Hematopoietic multipotent progenitor cell treated with erythropoietin and hydrocortisone succinate and interleukin-3 and kit ligand, for 17 days (in vitro differentiated cells): ENCODE results near the gene TSPAN19.

Experiments
- DNase-seq: peaks from one replicate; pipeline ENCODE4 v3.0.0-alpha.2; 2015; ENCODE audit warnings: low spot score

TSPAN19 gene

DNA sequence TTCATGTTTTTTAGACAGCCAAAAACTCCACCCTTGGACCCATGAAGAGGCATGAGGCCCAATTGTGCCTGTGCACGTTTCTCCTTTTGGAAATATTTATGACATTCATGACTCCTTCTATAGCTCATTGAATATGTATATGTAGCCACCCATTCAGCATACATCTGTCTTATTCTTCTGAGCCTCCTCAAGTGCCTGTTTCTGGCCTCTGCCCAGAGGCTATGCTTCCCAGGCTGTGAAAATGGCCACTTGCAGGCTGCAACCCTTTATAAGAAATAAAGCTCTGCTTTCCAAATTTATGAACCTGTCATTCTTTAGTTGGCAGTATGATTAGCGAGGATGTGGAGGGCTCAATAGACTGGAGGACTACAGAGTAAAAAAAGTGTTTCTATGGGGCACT, 35.3 kb downstream of the TSPAN19 start:
- DNase-seq: no peak

DNA sequence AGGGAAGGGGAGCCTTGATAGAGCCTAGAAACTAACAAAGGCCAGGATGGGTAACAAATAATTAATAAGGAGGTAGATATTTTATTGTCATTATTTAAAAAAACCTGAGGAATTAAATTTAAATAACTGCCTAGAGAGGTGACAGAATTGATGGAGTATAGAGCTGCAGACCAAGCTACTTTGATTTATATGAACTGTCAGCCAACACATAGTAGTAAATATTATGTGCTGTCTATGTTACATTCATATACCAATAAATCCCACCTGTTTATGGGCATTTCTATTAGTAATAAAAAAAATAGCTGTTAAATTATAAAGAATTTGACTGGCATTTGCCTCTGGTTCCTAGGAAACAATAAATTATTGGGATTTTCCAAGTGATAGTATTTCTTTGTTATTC, 37.7 kb downstream of the TSPAN19 start:
- no peak for DNase-seq

DNA sequence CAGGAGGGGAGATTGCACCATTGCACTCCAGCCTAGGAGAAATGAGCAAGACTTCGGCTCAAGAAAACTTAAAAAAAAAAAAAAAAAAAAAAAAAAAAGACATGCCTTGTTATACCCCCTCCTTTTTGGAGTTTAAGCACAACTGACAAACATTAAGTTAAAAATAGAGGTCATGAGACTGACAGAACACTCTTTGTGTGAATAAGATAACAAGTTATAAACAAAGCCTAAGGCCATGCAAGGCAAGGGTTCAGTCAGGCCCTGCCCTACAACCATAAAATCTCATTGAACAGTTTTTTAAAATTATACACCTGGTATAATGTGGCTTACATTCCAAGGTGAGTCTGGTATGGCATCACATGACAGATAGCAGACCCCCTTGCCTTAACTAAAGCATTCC, 39.3 kb downstream of the TSPAN19 start:
- DNase-seq: no peak

DNA sequence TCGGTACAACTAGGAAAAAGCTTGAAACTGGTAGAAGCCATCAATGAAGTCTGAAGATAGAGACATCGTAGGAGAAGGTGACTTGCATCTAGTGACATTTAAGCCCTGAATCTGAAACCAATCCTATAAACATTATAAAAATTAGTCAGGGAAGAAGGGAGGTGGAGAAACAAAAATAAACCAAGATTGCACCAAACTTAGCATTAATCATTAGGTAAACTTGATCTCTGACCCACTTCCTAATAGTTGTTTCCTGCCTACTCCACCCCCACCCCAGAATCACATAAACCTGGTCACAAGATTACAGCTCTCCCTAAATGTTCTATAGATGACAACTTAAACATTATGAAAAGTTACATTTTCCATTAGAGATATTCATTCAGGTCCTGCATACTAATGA, 40.4 kb downstream of the TSPAN19 start:
- no peak for DNase-seq

DNA sequence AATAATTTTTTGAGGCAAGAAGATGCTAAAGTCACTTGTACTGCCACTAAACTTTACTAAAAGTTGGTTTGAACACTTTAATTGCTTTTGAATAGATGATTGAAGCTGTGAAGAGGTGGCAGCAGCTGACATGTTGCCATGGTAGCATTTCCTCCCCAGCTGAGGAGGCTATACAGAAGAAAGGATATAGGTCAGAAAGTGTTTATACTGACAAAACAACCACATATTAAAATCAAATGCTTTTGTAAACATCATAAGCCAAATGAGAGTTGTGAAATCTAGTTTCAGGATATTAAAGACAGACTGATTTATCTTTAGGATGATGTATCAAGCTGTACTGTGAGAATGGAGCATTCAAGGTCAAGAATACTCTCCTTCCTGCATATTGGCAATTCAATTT, 41.7 kb downstream of the TSPAN19 start:
- DNase-seq: no peak

DNA sequence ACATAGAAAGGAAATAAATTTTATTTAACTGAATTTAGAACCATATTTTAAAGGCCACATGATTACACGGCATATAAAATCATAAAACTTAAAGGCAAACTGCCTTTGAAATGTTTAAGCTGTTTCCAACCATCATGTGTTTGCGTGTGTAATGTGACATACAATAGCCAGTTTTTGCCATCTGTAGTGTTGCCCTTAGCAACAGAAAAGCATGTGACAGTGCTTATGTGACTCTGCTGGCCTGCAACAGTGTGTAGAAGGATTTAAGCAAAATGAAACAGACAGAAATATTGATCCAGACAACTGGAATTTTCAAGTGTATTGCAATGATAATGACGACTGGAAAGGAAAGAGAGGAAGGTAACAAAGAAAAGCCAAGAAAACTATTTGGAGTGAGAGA, 49.5 kb downstream of the TSPAN19 start:
- DNase-seq: no peak

DNA sequence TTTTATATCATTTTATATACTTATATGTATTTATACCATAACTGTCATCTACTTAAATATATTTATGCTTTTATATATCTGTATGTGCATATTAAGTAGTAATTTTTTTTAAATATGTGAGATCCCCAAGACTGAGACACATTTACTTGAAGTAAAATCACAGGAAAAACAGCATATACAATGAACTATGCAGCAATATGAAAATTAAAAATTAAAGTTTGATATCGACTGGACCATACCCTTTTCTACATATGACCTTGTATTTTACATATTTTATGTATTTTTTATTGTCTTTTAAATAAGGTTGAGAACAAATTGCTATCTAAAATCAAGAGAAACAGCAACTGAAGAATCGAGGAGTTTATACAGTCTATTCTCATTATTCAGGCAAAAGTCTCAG, 50.0 kb downstream of the TSPAN19 start:
- DNase-seq: no peak

DNA sequence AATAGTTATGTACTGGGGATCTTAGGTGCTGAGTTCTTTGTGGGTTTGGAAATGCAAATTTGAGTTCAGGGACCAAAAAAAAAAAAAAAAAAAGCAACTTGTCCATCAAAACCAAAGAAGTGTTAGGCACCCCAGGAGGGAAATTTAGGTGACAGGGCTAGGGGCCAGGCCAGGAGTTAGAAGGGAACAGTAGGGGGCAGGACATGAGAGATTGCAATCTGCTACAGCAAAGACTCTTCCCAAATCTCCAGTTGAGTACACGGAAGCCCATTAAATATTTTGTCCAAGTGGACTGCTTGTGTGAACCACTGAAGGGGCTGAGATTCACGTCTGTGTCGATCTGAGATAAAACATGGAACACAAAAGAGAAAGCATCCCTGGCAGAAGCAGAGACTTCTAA, 52.8 kb downstream of the TSPAN19 start:
- no peak for DNase-seq

DNA sequence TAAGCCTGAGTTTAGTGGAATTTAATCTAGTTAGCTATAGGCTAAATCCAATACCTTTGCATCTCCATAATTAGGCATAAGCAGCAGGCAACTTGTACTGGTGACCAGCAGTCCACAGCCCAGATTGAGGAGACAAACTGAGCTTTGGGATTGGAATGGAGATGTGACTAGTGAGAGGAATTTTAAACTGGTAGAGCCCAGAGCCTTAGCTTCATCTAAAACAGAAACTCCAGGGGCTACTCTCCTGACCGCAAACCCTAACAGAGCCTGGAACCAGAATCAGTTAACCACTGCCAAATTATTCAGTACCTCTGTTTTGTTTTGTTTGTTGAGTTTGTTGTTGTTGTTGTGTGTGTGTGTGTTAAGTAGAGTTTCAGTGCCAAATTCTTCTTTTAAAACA, 53.2 kb downstream of the TSPAN19 start:
- DNase-seq: no peak

DNA sequence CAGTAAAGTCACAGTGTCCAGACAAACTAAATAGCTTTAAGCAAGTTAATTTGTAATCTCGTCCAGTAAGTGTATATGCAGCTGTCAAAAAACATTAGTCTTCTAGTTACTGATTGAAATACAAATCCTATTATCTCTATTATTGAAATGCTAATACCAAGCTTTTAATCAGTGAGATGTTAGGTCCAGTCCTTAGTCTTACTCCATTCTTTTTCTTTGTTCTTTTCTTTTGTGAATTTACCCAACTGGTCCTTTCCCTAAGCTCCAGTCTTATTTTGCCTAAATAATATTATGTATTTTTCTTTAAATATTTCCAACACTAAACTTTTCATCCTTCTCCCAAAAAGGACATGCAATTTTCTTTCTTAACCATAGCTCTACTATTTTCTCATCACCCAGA, 57.2 kb downstream of the TSPAN19 start:
- DNase-seq: no peak

DNA sequence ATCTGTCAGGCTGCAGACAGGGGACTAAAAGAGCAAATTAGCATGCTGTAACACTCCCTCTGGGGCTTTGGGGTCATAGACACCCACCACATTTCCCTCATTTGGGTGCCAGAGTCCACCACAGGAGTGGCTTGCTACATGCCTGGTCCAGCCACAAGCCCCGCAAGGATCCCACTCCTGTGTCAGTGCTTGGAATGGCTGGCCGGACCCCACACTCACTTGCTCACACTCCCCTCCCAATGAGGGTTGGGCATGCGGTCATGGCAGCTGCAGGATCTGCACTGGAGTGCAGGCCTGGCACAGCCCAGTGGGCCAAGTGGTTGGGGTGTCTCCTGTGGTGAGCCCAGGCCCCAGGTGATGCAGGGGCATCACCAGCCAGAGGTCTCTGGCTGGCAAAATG, 59.9 kb downstream of the TSPAN19 start:
- no peak for DNase-seq

DNA sequence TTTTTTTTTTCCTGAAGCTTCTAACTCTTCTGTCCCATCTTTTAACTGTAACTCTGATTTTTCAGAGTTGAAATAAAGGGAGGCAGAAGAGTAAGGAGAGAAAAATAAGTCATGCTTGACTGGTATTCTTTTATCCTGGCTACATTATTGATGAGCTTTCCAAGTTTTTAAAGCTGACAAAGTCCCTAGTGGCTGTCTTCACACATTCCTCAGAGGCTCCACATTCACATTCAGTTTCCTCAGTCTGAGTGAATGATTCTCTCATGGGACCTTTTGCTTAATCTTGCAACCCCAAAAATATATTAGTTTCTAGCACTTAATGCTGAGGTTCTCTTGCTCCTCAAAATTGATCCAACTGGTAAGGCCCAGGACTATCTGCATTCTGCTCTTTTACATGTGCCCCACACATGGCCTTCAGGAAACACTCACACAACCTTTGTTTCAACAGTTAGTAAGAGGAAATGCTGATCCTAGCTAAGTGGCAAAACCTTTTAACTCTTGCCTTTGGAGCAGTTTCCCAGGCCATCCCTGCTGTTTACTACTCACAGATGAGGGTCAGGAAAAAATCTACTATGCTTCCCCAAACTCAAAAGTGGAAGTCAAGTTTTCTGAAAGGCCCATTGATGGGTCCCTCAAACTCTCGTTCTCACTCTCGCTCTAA, 61.8 kb downstream of the TSPAN19 start:
- no peak for DNase-seq

DNA sequence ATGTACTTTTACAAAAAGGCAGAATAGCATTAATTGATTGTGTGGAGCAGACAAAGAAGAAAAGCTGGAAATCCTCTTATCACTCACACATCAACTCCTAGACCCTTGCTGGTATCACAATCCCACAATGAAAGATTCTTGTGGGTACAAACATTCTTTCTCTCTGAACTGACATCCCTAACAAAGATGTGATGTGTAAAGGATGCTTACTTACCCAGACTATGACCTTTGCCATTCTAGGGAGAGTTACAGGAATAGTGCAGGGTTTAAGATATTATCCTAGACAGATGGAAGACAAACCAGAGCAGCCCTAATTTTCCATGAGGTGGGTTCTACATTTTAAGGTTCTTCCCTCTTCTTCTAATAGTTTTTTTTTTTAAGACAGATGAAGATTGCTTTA, 63.1 kb downstream of the TSPAN19 start:
- no peak for DNase-seq

DNA sequence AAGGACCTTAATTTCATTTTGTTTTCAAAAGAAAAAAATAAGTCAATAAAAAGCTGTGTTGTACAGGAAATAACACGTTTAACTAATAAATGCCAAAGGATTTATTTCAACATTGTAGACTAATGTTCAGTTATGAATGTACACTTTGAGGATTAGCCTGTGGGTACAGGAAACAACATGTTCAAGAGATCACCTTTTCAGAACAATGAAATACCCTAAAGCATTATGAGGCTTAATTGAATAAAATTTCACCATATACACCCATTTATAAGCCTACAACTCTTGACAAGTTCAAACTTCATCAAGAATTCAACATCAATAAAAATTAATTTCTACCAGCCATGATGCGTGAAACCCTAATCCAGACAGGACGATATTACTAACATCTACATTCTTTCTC, 66.9 kb downstream of the TSPAN19 start:
- no peak for DNase-seq
